HG02763 (cell line): Measurements from ENCODE around the gene BRAF.
"Not testable (repeated sequence)": the region's sequence is repeated elsewhere in the genome, so short reads cannot be mapped to it uniquely, and the experiment has no call there.

ENCODE experiments used
- ATAC-seq: cut with Tn5 transposase; IDR thresholded peaks from one replicate; pipeline ENCODE4 v1.9.1; 2021; ENCODE audit warnings: mild to moderate bottlenecking, moderate library complexity; ENCODE audit not compliant: unreplicated experiment

The BRAF gene

DNA sequence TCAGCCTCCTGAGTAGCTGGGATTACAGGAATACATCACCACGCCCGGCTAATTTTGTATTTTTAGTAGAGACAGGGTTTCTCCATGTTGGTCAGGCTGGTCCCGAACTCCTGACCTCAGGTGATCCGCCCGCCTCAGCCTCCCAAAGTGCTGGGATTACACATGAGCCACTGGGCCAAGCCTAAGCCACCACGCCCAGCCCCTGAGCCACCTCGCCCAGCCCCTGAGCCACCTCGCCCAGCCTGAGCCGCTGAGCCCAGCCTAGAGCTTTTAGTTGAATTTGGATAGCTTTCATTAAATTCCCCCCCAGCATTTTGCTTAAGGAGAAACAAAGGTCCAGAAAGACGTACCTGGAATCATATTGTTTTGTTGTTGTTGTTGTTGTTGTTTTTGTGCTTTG is 254.9 kb downstream of the BRAF start:
- ATAC-seq: not testable (repeated sequence)

DNA sequence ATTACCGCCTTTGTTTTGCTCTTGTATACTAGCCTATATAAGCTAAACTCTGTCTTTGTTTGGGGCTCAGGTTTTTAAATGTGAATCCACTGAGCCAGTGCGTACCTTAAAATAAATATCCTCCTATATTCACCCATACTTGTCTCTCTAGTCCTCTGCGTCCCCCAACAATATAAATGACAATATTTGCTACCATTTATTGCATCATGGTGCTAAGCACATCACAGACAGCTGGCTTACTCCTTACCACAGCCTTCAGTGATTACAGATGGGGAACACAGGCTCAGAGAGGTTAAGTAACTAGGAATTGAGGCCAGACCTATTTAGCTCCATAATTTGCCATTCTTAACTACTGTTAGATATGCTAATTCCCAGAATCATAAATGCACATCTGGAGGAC is 255.4 kb downstream of the BRAF start:
- ATAC-seq: no peak
